Measurements from ENCODE around the gene DNAI7.

DNAI7 gene

GRCh38 chr12:25123126-25123525, 71.8 kb downstream of the DNAI7 start:
- TF ChIP-seq CTCF (IDR thresholded peaks at IDR 0.05; ENCODE audit: insufficient read depth, low read length, missing control alignments): no peak
- CTCF ChIA-PET: interaction anchor here (1.5 kb wide), 1 partner anchor 132 kb away, joined by 6 read pairs; no protein-coding TSS in a partner anchor
- POLR2A ChIA-PET: no interaction called here
- no peak overlapping the region for H3K4me3 ChIP-seq (ENCODE audit: low read depth, low read length)
- no peak for DNase-seq (ENCODE audit: low read depth, low spot score)

GRCh38 chr12:25121916-25122315, 73.0 kb downstream of the DNAI7 start:
- H3K4me3 ChIP-seq (ENCODE audit: low read depth, low read length): no peak overlapping the region
- ChIA-PET CTCF (interaction anchor here (1.0 to 2.0 kb wide), 3 partner anchors 8 to 33 kb away, joined by 3 to 6 read pairs (median 6); no protein-coding TSS in a partner anchor), POLR2A (interaction anchor here (0.6 to 0.9 kb wide), 2 partner anchors 124 to 175 kb away, joined by 3 to 4 read pairs; no protein-coding TSS in a partner anchor)
- no peak for DNase-seq (ENCODE audit: low read depth, low spot score)
- no peak for TF ChIP-seq CTCF (IDR thresholded peaks at IDR 0.05; ENCODE audit: insufficient read depth, low read length, missing control alignments)

GRCh38 chr12:25121110-25121509, 73.8 kb downstream of the DNAI7 start:
- no peak for DNase-seq (ENCODE audit: low read depth, low spot score)
- POLR2A ChIA-PET: interaction anchor here (0.9 kb wide), 1 partner anchor 124 kb away, joined by 4 read pairs; no protein-coding TSS in a partner anchor
- H3K4me3 ChIP-seq (ENCODE audit: low read depth, low read length): no peak overlapping the region
- CTCF ChIA-PET: interaction anchor here (0.7 to 2.0 kb wide), 3 partner anchors 9 to 34 kb away, joined by 3 to 6 read pairs (median 6); no protein-coding TSS in a partner anchor
- no peak for TF ChIP-seq CTCF (IDR thresholded peaks at IDR 0.05; ENCODE audit: insufficient read depth, low read length, missing control alignments)

GRCh38 chr12:25119020-25119419, 75.9 kb downstream of the DNAI7 start:
- no peak for DNase-seq (ENCODE audit: low read depth, low spot score)
- no peak for TF ChIP-seq CTCF (IDR thresholded peaks at IDR 0.05; ENCODE audit: insufficient read depth, low read length, missing control alignments)
- H3K4me3 ChIP-seq (ENCODE audit: low read depth, low read length): no peak overlapping the region
- CTCF ChIA-PET: interaction anchor here (0.9 to 3.3 kb wide), 3 partner anchors 11 to 121 kb away, joined by 3 to 15 read pairs (median 3); no protein-coding TSS in a partner anchor
- POLR2A ChIA-PET: no interaction called here

GRCh38 chr12:25115677-25116076, 79.3 kb downstream of the DNAI7 start:
- no peak for DNase-seq (ENCODE audit: low read depth, low spot score)

GRCh38 chr12:25113651-25114050, 81.3 kb downstream of the DNAI7 start:
- TF ChIP-seq CTCF (IDR thresholded peaks at IDR 0.05; ENCODE audit: insufficient read depth, low read length, missing control alignments): no peak
- H3K4me3 ChIP-seq (ENCODE audit: low read depth, low read length): no peak overlapping the region
- CTCF ChIA-PET: no interaction called here
- POLR2A ChIA-PET: no interaction called here
- DNase-seq (ENCODE audit: low read depth, low spot score): no peak

More at GRCh38 chr12:25115677-25116076, 79.3 kb downstream of the DNAI7 start:
- no peak overlapping the region for H3K4me3 ChIP-seq (ENCODE audit: low read depth, low read length)
- ChIA-PET POLR2A (no interaction called here), CTCF (interaction anchor here (1.6 kb wide), 1 partner anchor 9 kb away, joined by 4 read pairs; no protein-coding TSS in a partner anchor)
- TF ChIP-seq CTCF (IDR thresholded peaks at IDR 0.05; ENCODE audit: insufficient read depth, low read length, missing control alignments): no peak
